ENCODE results near the gene SCGB1D1. TPM values are rescaled to one million over a fixed set of nuclear protein-coding genes. Genes with fewer than 3 reads are reported as not detected.

The SCGB1D1 gene
- polyA plus RNA-seq, 3 donors, result not detected

DNA sequence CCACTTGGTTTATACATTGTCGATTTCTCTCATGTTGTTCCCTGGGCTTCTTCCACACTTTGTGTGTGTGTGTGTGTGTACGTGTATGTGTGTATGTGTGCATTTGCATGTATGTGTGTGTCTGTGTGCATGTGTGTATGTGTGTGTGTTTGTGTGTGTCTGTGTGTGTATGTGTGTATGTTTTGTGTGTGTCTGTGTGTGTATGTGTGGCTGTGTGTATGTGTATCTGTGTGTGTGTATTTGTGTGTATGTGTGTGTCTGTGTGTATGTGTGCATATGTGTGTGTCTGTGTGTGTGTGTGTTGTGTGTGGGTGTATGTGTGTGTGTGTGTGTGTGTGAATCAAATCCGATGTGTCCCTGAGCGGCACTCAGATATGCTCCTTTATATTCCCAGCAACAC is 47.5 kb downstream of the SCGB1D1 start:
- DNase-seq, result no peak
- Histone ChIP-seq H2AFZ (ENCODE audit: insufficient read depth, low read depth, low read length, poor library complexity, severe bottlenecking) (no peak overlapping the region), H3K4me1 (ENCODE audit: control insufficient read depth in 1 of 2, insufficient read depth in 2 of 2, low read length in 2 of 2) (no peaks in the 10 kb centered on the region), H3K9ac (ENCODE audit: insufficient read depth, low read length, poor library complexity, severe bottlenecking) (no peak overlapping the region), H3K4me3 (replicated peaks in 1 of 3; ENCODE audit: low read depth in 2 of 3, low read length in 3 of 3) (no peak overlapping the region), H3K9me3 (replicated peaks in 1 of 2; ENCODE audit: control insufficient read depth in 1 of 2, insufficient read depth in 1 of 2, low read length in 2 of 2) (no peaks in the 10 kb centered on the region), H4K20me1 (ENCODE audit: insufficient read depth, low read length) (no peaks in the 10 kb centered on the region), H3K79me2 (ENCODE audit: insufficient read depth, low read length) (no peaks in the 10 kb centered on the region), H3K4me2 (replicated peaks; ENCODE audit: extremely low read depth, low read length, poor library complexity, severe bottlenecking) (no peak overlapping the region), H3K36me3 (replicated peaks in 1 of 2; ENCODE audit: control insufficient read depth in 1 of 2, insufficient read depth in 2 of 2, low read length in 2 of 2) (no peaks in the 10 kb centered on the region), H3K27ac (ENCODE audit: low read depth in 1 of 2, low read length in 2 of 2) (no peak overlapping the region), H3K27me3 (ENCODE audit: control insufficient read depth in 2 of 2, insufficient read depth in 2 of 2, low read length in 2 of 2) (peaks cover 5 to 13% of the 10 kb centered on the region in 2 donors)
- Mint-ChIP-seq H3K27ac (no peak overlapping the region), H3K9me3 (peaks cover 0 to 1% (median 0%) of the 10 kb centered on the region in 7 donors), H3K4me3 (no peak overlapping the region), H3K4me1 (no peaks in the 10 kb centered on the region), H3K36me3 (no peaks in the 10 kb centered on the region), H3K27me3 (ENCODE audit: low read depth in 3 of 3) (peaks cover 7 to 33% (median 27%) of the 10 kb centered on the region in 3 donors)
- TF ChIP-seq, protein P1, sequence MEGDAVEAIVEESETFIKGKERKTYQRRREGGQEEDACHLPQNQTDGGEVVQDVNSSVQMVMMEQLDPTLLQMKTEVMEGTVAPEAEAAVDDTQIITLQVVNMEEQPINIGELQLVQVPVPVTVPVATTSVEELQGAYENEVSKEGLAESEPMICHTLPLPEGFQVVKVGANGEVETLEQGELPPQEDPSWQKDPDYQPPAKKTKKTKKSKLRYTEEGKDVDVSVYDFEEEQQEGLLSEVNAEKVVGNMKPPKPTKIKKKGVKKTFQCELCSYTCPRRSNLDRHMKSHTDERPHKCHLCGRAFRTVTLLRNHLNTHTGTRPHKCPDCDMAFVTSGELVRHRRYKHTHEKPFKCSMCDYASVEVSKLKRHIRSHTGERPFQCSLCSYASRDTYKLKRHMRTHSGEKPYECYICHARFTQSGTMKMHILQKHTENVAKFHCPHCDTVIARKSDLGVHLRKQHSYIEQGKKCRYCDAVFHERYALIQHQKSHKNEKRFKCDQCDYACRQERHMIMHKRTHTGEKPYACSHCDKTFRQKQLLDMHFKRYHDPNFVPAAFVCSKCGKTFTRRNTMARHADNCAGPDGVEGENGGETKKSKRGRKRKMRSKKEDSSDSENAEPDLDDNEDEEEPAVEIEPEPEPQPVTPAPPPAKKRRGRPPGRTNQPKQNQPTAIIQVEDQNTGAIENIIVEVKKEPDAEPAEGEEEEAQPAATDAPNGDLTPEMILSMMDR (IDR thresholded peaks at IDR 0.05), result no peak
- intact Hi-C loops (cut with micrococcal nuclease), result no loop called here
- WGBS (ENCODE audit: insufficient coverage), result 50% methylated on average over 2 of the region's 4 CpGs

DNA sequence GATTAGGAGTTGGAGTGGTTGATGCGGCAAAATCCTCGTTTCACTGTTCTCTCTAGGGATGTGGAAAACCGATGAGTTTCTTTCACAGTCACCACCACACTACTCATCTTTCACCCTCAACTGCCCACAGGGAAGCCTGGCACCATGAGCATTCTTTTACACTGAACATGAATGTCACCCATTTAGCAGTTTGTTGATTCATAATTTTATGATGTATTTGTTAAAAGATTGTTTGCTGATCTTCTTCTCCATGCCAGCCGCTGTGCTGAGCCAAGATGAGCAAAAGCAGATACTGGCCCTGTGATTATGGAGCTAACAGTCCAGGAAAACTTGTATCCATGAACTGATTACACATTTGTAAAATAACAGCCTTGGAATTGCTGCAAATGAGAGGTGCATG is 48.1 kb downstream of the SCGB1D1 start:
- no peak overlapping the region for H2AFZ ChIP-seq (ENCODE audit: insufficient read depth, low read depth, low read length, poor library complexity, severe bottlenecking)
- TF ChIP-seq, protein P1 (IDR thresholded peaks at IDR 0.05), result no peak
- no peaks in the 10 kb centered on the region for H3K36me3 ChIP-seq (replicated peaks in 1 of 2; ENCODE audit: control insufficient read depth in 1 of 2, insufficient read depth in 2 of 2, low read length in 2 of 2)
- H3K4me3 ChIP-seq (replicated peaks in 1 of 3; ENCODE audit: low read depth in 2 of 3, low read length in 3 of 3), result no peak overlapping the region
- H3K4me1 ChIP-seq (ENCODE audit: control insufficient read depth in 1 of 2, insufficient read depth in 2 of 2, low read length in 2 of 2), result no peaks in the 10 kb centered on the region
- peaks cover 3 to 13% of the 10 kb centered on the region in 2 donors for H3K27me3 ChIP-seq (ENCODE audit: control insufficient read depth in 2 of 2, insufficient read depth in 2 of 2, low read length in 2 of 2)
- H3K9ac ChIP-seq (ENCODE audit: insufficient read depth, low read length, poor library complexity, severe bottlenecking), result no peak overlapping the region
- H3K27ac Mint-ChIP-seq, result peak overlapping the region in 1 of 7 donors; percentile 65
- H3K27me3 Mint-ChIP-seq (ENCODE audit: low read depth in 3 of 3), result peaks cover 10 to 28% (median 24%) of the 10 kb centered on the region in 3 donors
- no peaks in the 10 kb centered on the region for H3K9me3 ChIP-seq (replicated peaks in 1 of 2; ENCODE audit: control insufficient read depth in 1 of 2, insufficient read depth in 1 of 2, low read length in 2 of 2)
- no peak overlapping the region for H3K4me2 ChIP-seq (replicated peaks; ENCODE audit: extremely low read depth, low read length, poor library complexity, severe bottlenecking)
- no peaks in the 10 kb centered on the region for H3K79me2 ChIP-seq (ENCODE audit: insufficient read depth, low read length)
- 100% methylated on average over 1 of the region's 4 CpGs for WGBS (ENCODE audit: insufficient coverage)
- intact Hi-C loops (cut with micrococcal nuclease), result no loop called here
- H3K9me3 Mint-ChIP-seq, result peaks cover 0 to 2% (median 0%) of the 10 kb centered on the region in 7 donors
- H3K36me3 Mint-ChIP-seq, result no peaks in the 10 kb centered on the region
- H3K4me1 Mint-ChIP-seq, result no peaks in the 10 kb centered on the region
- no peaks in the 10 kb centered on the region for H4K20me1 ChIP-seq (ENCODE audit: insufficient read depth, low read length)
- no peak overlapping the region for H3K4me3 Mint-ChIP-seq
- no peak for DNase-seq
- H3K27ac ChIP-seq (ENCODE audit: low read depth in 1 of 2, low read length in 2 of 2), result no peak overlapping the region

Measured in CD14-positive monocyte (primary cell).